ENCODE data around the gene FBXO33. TPM values are rescaled to one million over a fixed set of nuclear protein-coding genes. Genes with fewer than 3 reads are reported as not detected.

Gene FBXO33
- total RNA-seq, 1 experiment from 2014 or later: 6.6 TPM

- Histone ChIP-seq H3K36me3 (ENCODE audit: control insufficient read depth, insufficient read depth, low read length) (no peaks in the 10 kb centered on the region), H3K4me1 (ENCODE audit: control insufficient read depth, insufficient read depth, low read length) (no peaks in the 10 kb centered on the region), H3K27me3 (ENCODE audit: control insufficient read depth, insufficient read depth, low read length) (no peaks in the 10 kb centered on the region), H3K27ac (ENCODE audit: low read length) (no peak overlapping the region), H3K9me3 (ENCODE audit: control insufficient read depth, insufficient read depth, low read depth, low read length) (no peaks in the 10 kb centered on the region), H3K4me3 (ENCODE audit: low read depth in 2 of 2, low read length in 2 of 2) (no peak overlapping the region)
- intact Hi-C loops (cut with micrococcal nuclease; ENCODE audit: unreplicated experiment) (no loop called here), in situ Hi-C loops (cut with HindIII; ENCODE audit: low pct_unique_long_range_greater_than_20kb, low sequenced_read_pairs) (no loop called here)
- DNase-seq (ENCODE audit: low read depth, low spot score): no peak
- ChIA-PET POLR2A (no interaction called here), CTCF (no interaction called here)
- no peak for ATAC-seq
- no TSS peak for BruUV-seq (replicated peaks)
- TF ChIP-seq SIN3A (IDR thresholded peaks at IDR 0.05; ENCODE audit: borderline replicate concordance, insufficient read depth, low read depth, low read length) (no peak), REST (IDR thresholded peaks at IDR 0.05; ENCODE audit: insufficient read depth in 1 of 2, low read depth in 2 of 2, low read length in 1 of 2) (no peak), POLR2AphosphoS5 (IDR thresholded peaks at IDR 0.05; ENCODE audit: low read depth, low read length) (no peak), TCF7L2 (IDR thresholded peaks at IDR 0.05; ENCODE audit: low read depth, low read length) (no peak)
- TF ChIP-seq, protein P1, sequence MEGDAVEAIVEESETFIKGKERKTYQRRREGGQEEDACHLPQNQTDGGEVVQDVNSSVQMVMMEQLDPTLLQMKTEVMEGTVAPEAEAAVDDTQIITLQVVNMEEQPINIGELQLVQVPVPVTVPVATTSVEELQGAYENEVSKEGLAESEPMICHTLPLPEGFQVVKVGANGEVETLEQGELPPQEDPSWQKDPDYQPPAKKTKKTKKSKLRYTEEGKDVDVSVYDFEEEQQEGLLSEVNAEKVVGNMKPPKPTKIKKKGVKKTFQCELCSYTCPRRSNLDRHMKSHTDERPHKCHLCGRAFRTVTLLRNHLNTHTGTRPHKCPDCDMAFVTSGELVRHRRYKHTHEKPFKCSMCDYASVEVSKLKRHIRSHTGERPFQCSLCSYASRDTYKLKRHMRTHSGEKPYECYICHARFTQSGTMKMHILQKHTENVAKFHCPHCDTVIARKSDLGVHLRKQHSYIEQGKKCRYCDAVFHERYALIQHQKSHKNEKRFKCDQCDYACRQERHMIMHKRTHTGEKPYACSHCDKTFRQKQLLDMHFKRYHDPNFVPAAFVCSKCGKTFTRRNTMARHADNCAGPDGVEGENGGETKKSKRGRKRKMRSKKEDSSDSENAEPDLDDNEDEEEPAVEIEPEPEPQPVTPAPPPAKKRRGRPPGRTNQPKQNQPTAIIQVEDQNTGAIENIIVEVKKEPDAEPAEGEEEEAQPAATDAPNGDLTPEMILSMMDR (IDR thresholded peaks at IDR 0.05): no peak
Measured at GRCh38 chr14:39447175-39447661, 15.0 kb upstream of the FBXO33 start.

GRCh38 chr14:39446131-39446744 lies 14.0 kb upstream of the FBXO33 start:
- no peak overlapping the region for H3K4me3 ChIP-seq (ENCODE audit: low read depth in 2 of 2, low read length in 2 of 2)
- no peak for TF ChIP-seq REST (IDR thresholded peaks at IDR 0.05; ENCODE audit: insufficient read depth in 1 of 2, low read depth in 2 of 2, low read length in 1 of 2)
- no peak for TF ChIP-seq TCF7L2 (IDR thresholded peaks at IDR 0.05; ENCODE audit: low read depth, low read length)
- TF ChIP-seq POLR2AphosphoS5 (IDR thresholded peaks at IDR 0.05; ENCODE audit: low read depth, low read length): no peak
- TF ChIP-seq, protein P1 (IDR thresholded peaks at IDR 0.05): no peak
- TF ChIP-seq SIN3A (IDR thresholded peaks at IDR 0.05; ENCODE audit: borderline replicate concordance, insufficient read depth, low read depth, low read length): no peak
- DNase-seq (ENCODE audit: low read depth, low spot score): no peak
- no peaks in the 10 kb centered on the region for H3K9me3 ChIP-seq (ENCODE audit: control insufficient read depth, insufficient read depth, low read depth, low read length)
- no TSS peak for BruUV-seq (replicated peaks)
- H3K27ac ChIP-seq (ENCODE audit: low read length): no peak overlapping the region
- no peak for ATAC-seq
- H3K36me3 ChIP-seq (ENCODE audit: control insufficient read depth, insufficient read depth, low read length): no peaks in the 10 kb centered on the region
- intact Hi-C loops (cut with micrococcal nuclease; ENCODE audit: unreplicated experiment) (no loop called here), in situ Hi-C loops (cut with HindIII; ENCODE audit: low pct_unique_long_range_greater_than_20kb, low sequenced_read_pairs) (no loop called here)
- CTCF ChIA-PET: no interaction called here
- no peaks in the 10 kb centered on the region for H3K4me1 ChIP-seq (ENCODE audit: control insufficient read depth, insufficient read depth, low read length)
- H3K27me3 ChIP-seq (ENCODE audit: control insufficient read depth, insufficient read depth, low read length): no peaks in the 10 kb centered on the region
- POLR2A ChIA-PET: no interaction called here
